ENCODE results near the gene SEMA3E. TPM values are rescaled to one million over a fixed set of nuclear protein-coding genes. Genes with fewer than 3 reads are reported as not detected.

The SEMA3E gene
- total RNA-seq, 2 donors from 2014 or later = 0.07 to 0.59 TPM

DNA sequence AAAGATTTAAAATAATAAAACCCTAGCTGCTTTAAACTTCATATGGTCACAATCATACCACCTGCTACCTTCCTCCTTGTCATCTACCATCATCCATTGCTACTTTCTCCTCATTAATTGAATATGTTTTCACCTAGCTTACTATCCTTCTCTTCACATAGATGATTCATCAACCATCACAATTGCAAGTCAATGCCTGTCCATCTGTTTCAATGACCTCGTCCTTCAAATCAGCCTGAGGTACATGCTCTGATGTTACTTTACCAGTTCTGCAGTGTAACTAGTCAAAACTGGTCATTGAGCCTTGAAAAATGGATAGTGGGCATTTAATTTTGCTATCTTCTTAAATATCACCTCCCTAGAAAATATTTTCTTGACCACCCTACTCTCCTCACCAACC lies 164.7 kb downstream of the SEMA3E start:
- H3K4me1 ChIP-seq = no peaks in the 10 kb centered on the region
- no peaks in the 10 kb centered on the region for H3K27me3 ChIP-seq
- no peaks in the 10 kb centered on the region for H3K36me3 ChIP-seq
- no peaks in the 10 kb centered on the region for H3K9me3 ChIP-seq
- no peak overlapping the region for H3K4me3 ChIP-seq
- TF ChIP-seq, protein P1, sequence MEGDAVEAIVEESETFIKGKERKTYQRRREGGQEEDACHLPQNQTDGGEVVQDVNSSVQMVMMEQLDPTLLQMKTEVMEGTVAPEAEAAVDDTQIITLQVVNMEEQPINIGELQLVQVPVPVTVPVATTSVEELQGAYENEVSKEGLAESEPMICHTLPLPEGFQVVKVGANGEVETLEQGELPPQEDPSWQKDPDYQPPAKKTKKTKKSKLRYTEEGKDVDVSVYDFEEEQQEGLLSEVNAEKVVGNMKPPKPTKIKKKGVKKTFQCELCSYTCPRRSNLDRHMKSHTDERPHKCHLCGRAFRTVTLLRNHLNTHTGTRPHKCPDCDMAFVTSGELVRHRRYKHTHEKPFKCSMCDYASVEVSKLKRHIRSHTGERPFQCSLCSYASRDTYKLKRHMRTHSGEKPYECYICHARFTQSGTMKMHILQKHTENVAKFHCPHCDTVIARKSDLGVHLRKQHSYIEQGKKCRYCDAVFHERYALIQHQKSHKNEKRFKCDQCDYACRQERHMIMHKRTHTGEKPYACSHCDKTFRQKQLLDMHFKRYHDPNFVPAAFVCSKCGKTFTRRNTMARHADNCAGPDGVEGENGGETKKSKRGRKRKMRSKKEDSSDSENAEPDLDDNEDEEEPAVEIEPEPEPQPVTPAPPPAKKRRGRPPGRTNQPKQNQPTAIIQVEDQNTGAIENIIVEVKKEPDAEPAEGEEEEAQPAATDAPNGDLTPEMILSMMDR (IDR thresholded peaks at IDR 0.05) = no peak
- H3K27ac ChIP-seq = no peak overlapping the region
- no peak for DNase-seq (ENCODE audit: low spot score)

DNA sequence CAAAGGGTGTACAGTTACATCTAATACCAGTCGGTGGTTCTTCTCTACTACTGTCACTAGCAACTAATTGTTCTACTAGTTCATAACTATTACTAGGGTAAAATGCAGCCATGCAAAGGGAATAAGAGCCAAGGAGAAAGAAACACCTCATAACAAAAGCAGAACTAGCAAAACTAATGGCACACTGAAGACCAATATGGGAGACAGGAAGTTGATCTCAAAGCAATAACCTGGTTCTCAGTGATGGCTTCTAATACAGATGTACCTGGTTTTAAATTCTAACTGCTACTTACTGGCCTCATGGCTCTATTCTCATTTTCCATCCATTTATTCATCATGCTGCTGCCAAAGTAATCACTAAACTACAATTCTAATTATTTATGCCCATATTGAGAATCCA lies 170.3 kb downstream of the SEMA3E start:
- DNase-seq (ENCODE audit: low spot score) = no peak
- Histone ChIP-seq H3K27ac (no peak overlapping the region), H3K27me3 (no peaks in the 10 kb centered on the region), H3K36me3 (no peaks in the 10 kb centered on the region), H3K4me3 (no peak overlapping the region), H3K4me1 (no peaks in the 10 kb centered on the region), H3K9me3 (no peaks in the 10 kb centered on the region)
- TF ChIP-seq, protein P1 (IDR thresholded peaks at IDR 0.05) = no peak

DNA sequence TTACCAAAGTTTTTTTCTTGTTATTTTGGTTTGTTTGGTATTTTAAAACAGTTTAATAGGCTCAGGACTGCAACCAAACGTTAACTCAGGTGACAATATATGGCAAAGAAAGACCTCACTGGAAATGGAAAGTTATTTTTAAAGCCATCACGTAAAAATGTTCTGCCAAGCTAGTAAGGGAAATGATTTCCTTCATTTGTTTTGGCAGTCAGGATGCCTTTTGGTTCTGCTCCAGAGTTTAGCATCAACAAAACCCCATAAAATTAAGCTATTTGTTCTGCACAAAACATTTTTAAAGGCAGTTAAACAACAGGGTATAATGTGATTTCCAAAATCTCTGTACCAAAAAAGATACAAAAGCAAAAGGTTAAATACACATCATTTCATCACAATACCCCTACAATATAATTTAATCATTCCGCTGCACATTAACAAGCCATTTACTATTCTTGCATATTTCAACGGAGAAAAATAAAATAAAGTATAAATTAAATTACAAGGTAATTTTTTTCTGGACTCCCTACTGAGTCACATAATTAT lies 172.4 kb downstream of the SEMA3E start:
- no peaks in the 10 kb centered on the region for H3K4me1 ChIP-seq
- no peaks in the 10 kb centered on the region for H3K27me3 ChIP-seq
- no peaks in the 10 kb centered on the region for H3K9me3 ChIP-seq
- DNase-seq (ENCODE audit: low spot score) = no peak
- TF ChIP-seq, protein P1 (IDR thresholded peaks at IDR 0.05) = no peak
- no peak overlapping the region for H3K27ac ChIP-seq
- H3K36me3 ChIP-seq = no peaks in the 10 kb centered on the region
- no peak overlapping the region for H3K4me3 ChIP-seq

DNA sequence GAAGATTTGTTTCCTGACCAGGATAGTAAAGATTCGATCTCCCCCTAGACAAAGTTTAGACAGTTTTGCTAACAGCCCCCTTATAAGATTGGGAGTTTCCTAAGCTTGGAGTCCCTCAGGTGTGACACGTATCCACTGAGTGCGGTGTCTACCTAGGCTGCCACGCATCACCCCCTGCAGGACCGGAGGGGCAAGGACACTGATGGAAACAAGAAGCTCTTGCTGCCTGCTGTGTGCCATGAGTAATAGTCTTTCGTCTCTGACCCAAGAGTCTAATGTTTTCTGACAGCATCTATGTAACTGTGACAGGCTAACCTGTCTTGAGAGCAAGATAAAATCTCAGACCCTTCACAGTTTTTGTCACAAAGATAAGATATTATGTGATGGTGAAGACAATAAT lies 173.5 kb downstream of the SEMA3E start:
- Histone ChIP-seq H3K27me3 (no peaks in the 10 kb centered on the region), H3K9me3 (no peaks in the 10 kb centered on the region), H3K4me3 (no peak overlapping the region), H3K4me1 (no peaks in the 10 kb centered on the region), H3K36me3 (no peaks in the 10 kb centered on the region), H3K27ac (no peak overlapping the region)
- DNase-seq (ENCODE audit: low spot score) = no peak
- TF ChIP-seq, protein P1 (IDR thresholded peaks at IDR 0.05) = no peak

DNA sequence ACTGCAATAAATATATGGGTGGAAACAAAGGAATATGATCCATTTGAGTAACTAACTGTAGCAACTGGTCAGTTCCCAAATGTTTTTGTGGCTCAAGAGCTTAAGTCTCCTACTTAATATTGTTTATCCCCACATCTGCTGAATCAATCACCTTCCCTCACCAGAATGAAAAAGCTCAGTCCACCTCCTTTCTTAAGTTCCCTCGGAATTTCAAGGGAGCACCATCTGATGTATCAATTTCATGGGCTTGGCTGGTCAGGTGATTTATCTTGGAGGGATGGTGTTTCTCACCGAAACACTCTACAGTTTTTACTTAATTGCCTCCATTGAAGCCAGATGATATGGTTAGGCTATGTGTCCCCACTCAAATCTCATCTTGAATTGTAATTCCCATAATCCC lies 176.6 kb downstream of the SEMA3E start:
- no peak overlapping the region for H3K4me3 ChIP-seq
- TF ChIP-seq, protein P1 (IDR thresholded peaks at IDR 0.05) = no peak
- no peak for DNase-seq (ENCODE audit: low spot score)
- H3K9me3 ChIP-seq = no peaks in the 10 kb centered on the region
- no peaks in the 10 kb centered on the region for H3K27me3 ChIP-seq
- no peak overlapping the region for H3K27ac ChIP-seq
- no peaks in the 10 kb centered on the region for H3K4me1 ChIP-seq
- no peaks in the 10 kb centered on the region for H3K36me3 ChIP-seq

DNA sequence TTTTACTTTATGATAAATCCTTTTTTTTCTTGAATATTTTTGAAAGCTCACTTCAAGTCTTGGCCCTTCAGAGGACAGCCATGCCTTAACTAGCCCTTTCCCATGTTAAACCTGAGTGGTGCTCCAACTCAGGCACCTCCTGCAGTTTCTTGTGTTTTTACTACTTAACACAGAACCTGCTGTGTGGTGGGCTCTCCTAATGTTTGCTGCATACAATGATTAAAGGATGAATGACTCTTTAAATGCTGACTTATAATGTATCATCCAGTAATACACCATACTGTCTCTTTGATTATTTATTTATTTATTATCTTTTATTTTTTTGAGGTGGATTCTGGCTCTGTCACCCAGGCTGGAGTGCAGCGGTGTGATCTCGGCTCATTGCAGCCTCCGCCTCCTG lies 179.4 kb downstream of the SEMA3E start:
- Histone ChIP-seq H3K9me3 (no peaks in the 10 kb centered on the region), H3K36me3 (no peaks in the 10 kb centered on the region), H3K27ac (no peak overlapping the region), H3K4me3 (no peak overlapping the region), H3K27me3 (no peaks in the 10 kb centered on the region), H3K4me1 (no peaks in the 10 kb centered on the region)
- no peak for DNase-seq (ENCODE audit: low spot score)
- TF ChIP-seq, protein P1 (IDR thresholded peaks at IDR 0.05) = no peak

Measured in right atrium auricular region (tissue), 2 donors.